ENCODE results near the gene CTBP2.

CTBP2 gene

DNA sequence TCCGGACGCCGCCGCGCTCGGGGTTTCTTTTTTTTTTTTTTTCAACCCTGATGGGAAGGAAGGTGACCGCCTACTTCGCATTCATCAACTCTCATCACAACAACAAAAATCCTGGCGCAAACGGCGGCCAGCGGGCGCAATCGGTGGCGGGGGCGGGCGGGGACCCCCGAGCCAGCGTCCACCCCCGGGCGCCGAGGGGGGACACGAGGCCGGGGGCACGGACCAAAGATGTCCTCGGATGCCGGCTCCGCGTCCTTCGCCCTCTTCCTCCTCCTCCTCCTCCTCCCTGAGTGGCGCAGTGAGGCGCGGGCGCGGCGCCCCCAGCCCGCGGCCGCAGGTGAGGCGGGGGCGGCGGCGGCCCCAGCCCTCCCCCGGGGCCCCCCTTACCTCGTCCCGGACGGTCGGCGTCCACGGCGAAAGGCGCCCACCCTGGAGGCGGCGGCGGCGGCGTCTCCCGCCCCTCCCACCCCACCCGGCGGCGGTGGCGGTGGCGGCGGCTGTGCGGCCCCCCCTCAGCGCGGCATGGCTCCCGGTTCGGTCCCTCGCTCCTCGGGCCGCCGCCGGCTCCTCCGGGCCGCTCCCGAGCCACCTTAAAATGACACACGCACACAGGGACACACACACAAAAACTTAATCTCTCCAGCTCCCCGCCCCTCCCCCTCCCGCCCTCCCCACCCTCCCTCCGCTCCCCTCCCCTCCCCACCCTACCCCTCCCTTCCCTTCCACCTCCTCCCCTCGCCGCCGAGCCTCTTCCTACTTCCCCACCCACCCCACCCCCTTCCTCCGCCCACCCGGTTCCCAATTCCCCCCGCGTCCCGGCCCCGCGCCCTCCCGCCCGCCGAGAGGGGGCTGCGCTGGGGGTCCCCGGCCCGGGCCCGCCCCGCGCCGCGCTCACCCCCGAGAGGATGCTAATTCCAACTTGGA lies at the start of gene CTBP2:
Gene CTBP2, minus strand, starts transcription at position 632 of the 924 bp plus-strand sequence.
- no peak for DNase-seq

DNA sequence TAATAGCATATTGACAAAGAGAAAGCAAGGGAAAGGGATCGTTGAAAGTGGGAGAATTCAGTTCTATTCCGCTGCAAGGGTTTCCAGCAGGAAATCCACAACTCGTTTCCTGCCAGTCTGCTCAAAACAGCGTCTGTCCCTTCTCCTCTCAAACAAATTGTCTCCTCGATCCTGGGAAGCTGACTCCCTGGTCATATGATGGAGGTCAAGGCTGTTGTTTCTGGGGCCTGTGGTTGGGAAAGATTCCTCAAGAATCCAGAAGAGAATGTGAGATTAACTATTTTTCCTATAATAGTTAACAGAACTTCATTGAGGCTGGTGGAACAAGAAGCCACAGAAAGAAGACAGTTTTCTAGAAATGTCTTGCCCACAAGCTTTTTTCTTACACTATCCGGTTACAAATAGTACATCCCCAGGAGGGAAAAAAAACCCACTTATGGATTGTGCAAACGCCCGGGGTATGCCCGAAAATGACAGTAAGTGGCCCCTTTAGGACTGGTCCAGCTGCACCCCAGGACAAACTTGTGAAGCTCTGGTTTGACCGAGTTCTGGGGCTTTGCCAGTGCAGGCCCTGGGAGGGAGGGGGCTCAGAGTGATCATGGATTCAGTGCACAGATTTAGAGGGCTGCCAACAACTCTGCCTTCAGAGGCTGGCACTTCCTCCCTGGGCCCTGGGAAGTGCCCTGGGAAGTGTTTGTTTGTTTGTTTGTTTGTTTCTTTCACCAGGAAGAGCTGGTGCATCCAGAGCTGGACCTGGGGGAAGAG lies 49.4 kb upstream of the CTBP2 start:
- no peak for DNase-seq

DNA sequence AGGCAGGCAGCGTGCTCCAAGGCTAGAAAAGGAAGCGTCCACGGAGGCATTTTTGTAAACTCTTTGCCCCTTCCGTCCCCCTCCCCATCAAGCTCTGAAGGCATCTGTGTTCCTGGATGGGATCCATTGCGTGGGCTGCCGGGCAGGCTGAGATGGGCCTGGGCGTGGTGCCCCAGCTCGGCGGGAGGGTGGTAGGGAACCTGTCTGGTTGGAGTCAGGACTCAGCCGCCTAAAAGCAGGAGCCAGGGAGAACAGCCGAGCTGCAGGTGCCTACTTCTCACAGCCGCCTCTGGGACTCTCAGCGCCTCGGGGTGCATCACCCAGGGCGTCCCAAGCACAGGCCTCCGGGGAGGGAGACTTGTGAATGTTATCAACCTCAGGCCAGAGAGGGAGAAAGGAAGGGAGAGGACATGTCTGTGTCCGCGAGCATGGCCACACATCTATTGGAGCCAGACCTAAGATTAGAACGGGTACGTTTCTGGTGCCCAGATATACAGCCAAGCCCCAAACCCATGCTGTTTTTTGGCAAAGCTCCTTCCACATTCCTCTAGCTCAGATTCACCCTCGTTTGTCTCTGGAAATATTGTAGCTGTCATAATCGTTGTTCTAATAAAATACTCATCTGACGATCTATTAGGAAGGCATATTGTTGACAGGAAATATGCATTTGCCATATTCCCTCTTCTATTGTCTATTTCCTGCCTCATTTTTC lies 48.6 kb upstream of the CTBP2 start:
- DNase-seq, result no peak

GRCh38 chr10:125206623-125207022 lies 46.3 kb upstream of the CTBP2 start:
- no peak for DNase-seq

DNA sequence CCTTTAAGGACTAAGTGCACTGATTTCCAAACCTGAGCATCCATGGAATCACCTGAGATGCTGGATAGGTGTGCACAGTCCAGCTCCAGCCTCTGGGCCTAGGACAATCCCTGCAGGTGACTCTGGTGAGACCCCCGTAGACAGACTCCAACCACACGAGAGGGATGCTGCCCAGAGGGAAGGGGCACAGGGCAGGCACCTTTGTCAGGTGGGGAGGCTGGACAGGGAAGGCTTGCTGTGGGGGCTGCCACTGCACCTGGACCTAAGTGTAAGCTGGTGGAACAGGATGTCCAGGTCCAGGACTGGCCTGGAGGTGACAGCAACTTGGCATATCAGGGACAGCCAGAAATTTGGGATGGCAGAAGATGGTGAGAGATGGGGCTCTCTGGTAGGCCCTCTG lies 45.1 kb upstream of the CTBP2 start:
- no peak for DNase-seq

DNA sequence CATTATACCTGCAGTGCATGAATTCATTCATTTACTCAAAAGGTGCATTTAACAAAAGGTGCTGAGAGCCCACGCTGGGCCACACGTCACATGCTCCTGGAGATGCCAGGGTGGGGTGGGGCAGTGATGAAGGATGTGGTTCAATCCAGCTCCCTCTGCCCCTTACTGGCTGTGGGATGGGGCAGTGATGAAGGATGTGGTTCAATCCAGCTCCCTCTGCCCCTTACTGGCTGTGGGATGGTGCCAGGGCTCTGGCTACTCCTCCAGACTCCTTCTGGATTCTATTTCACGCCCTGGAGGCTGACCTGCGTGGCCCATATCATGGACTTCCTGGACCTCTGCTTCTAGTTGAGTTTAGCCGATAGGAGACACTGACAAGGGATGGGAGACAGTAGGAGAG lies 44.0 kb upstream of the CTBP2 start:
- no peak for DNase-seq

DNA sequence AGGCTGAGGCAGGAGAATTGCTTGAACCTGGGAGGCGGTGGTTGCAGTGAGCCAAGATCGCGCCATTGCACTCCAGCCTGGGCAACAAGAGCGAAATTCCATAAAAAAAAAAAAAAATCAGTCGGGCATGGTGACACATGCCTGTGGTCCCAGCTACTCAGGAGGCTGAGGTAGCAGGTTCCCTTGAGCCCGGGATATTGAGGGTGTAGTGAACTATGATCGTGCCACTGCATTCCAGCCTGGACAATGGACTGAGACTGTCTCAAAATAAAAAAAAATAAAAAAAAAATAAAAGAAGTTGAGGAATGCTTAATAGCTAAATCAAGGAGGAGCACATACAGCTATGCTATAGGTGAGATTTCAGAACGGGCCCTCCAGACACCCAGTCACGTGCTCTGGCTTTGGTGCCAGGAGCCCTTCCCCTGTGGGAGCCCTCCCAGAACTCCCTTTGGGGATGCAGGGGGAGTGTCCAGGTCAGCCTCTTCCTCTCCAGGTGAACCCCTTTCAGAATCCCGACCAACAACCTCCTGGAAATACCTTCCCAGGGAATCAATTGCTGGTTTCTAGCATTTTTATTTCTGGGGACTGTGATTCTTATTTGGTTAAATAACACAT lies 42.9 kb upstream of the CTBP2 start:
- DNase-seq, result no peak

GRCh38 chr10:125201791-125202622 lies 41.6 kb upstream of the CTBP2 start:
- DNase-seq, result no peak

GRCh38 chr10:125201108-125201524 lies 40.8 kb upstream of the CTBP2 start:
- DNase-seq, result no peak

DNA sequence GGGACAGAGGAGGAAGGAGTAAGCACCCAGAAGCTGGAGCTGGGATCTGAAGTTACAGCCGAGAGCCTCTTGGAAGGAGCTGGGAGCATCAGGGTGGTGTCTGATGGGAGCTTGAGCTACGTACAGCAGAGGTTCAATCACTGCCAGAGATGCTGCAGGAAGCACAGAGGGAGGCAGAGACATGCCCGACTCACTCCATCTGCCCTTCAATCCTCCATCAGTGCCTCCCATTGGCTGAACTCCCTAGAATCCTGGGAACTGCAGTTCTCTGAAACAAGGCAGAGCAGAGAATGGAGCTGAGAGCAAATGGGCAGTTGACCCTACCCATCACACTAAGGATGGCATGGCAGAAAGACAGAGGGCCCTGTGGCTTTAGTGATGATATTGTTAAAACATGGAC lies 40.0 kb upstream of the CTBP2 start:
- DNase-seq, result no peak

- DNase-seq, result no peak
Measured at GRCh38 chr10:125199270-125199669, 38.9 kb upstream of the CTBP2 start.

DNA sequence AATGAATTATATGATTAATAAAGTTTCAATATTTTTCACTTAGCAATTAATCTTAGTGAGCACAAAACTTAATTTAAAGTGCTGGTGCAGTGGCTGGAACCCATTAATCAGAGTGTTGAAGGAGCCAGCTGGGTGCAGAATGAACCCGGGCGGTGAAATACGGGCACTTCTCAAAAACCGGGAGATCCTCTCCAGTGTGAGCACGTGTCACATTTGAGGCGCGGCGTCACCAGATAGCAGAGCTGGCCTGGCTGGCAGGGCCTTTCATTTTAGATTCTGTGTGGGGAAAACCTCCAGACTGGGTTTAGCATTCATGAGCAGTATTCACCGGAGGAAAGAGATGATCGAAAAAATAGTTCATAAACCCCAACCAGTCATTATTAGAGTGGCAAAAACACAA lies 34.5 kb upstream of the CTBP2 start:
- no peak for DNase-seq

DNA sequence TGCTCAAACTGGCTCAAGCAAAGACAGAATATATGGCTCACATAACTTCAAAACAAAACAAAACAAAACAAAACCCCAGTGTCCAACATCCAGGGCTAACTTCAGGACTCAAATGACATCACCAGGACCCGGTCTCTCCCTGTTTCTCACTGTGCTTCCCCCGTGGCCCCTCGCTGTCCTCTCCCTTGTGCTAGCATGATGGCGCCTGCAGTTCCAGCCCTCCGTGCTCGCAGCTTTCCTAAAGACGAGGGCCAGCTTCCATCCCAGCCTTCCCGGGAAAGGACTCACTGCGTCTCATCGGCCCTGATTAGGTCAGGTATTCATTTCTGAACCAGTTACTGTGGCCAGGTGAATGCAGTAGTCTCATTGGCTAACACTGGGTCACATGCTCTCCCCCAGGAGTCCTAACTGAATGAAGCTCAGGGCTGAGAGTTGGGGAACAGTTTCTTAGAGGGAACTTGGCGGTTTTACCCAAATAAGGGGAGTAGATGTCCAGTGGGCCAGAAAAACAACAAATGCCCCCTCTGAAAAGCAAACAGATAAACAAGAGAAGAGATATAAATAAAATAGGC lies 33.0 kb upstream of the CTBP2 start:
- DNase-seq, result no peak

GRCh38 chr10:125192620-125193019 lies 32.3 kb upstream of the CTBP2 start:
- DNase-seq, result no peak

GRCh38 chr10:125192005-125192404 lies 31.6 kb upstream of the CTBP2 start:
- no peak for DNase-seq

- no peak for DNase-seq
Measured at GRCh38 chr10:125190946-125191345, 30.6 kb upstream of the CTBP2 start.

GRCh38 chr10:125190414-125190813 lies 30.1 kb upstream of the CTBP2 start:
- DNase-seq, result no peak

- no peak for DNase-seq
Measured at GRCh38 chr10:125189162-125189561, 28.8 kb upstream of the CTBP2 start.

- DNase-seq, result no peak
Measured at GRCh38 chr10:125187238-125188194, 27.2 kb upstream of the CTBP2 start.

DNA sequence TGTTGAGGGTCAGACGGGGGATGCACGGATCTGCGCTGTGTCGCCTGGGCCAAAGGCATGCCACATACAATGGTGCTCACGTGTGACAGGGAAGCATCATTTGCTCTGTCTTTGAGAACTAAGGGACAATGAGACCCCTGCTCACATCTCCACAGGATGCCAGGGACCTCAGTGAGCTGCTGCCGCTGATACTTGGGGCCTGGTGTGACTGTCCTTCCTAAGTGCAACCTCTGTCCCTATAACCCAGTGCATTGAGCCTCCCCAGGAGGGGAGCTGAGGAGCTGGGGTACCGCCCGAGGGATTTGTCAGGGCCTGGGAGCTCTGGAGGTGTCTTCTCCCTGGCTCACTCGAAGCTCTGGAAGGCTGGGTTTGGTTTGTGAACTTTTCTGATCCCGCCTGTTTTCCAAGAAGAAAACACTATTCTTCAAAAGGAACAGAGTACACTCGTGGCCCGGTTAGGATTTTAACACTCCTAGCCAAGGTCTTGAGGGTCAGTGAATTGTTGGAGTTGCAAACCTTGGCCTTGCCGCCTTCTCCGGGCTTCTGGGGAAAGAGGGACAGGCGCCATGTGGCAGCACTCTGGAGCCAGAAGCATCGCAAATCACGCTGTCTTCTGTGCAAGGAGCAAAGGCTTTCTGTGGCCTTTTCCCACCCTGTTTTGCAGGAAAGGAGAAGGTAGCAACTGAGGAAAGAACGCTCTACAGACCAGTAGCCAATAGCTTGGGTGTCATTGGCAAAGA lies 26.2 kb upstream of the CTBP2 start:
- no peak for DNase-seq

All from NCI-H1417 treated with DMSO at 0.1 percent for 48 hours (cell line).